GM21576 (cell line): ENCODE data around the gene CLEC11A.
"Not testable (repeated sequence)": the region's sequence is repeated elsewhere in the genome, so short reads cannot be mapped to it uniquely, and the experiment has no call there.

Experiments
- ATAC-seq: cut with Tn5 transposase; IDR thresholded peaks from one replicate; pipeline ENCODE4 v1.9.1; 2021; ENCODE audit warnings: mild to moderate bottlenecking, moderate library complexity; ENCODE audit not compliant: unreplicated experiment

The CLEC11A gene

GRCh38 chr19:50721441-50722137 lies 1.6 kb upstream of the CLEC11A start:
- no peak for ATAC-seq

- no peak for ATAC-seq
Measured at GRCh38 chr19:50722201-50723013, 757 bp upstream of the CLEC11A start.

- ATAC-seq: no peak
Measured at GRCh38 chr19:50723735-50724521, 764 bp downstream of the CLEC11A start.

- peak; percentile 73 for ATAC-seq
Measured at GRCh38 chr19:50724522-50725217, 1.5 kb downstream of the CLEC11A start.

- no peak for ATAC-seq
Measured at GRCh38 chr19:50725218-50725910, 2.2 kb downstream of the CLEC11A start.

GRCh38 chr19:50725911-50726230 lies 2.7 kb downstream of the CLEC11A start:
- ATAC-seq: no peak

GRCh38 chr19:50728084-50728737 lies 5.0 kb downstream of the CLEC11A start:
- no peak for ATAC-seq

GRCh38 chr19:50729894-50730293 lies 6.7 kb downstream of the CLEC11A start:
- ATAC-seq: no peak

- ATAC-seq: no peak
Measured at GRCh38 chr19:50735869-50736268, 12.7 kb downstream of the CLEC11A start.

GRCh38 chr19:50736338-50736737 lies 13.2 kb downstream of the CLEC11A start:
- no peak for ATAC-seq

GRCh38 chr19:50739132-50739913 lies 16.2 kb downstream of the CLEC11A start:
- ATAC-seq: no peak

GRCh38 chr19:50739914-50740426 lies 16.8 kb downstream of the CLEC11A start:
- ATAC-seq: no peak

- no peak for ATAC-seq
Measured at GRCh38 chr19:50741179-50741933, 18.2 kb downstream of the CLEC11A start.

GRCh38 chr19:50743537-50743936 lies 20.4 kb downstream of the CLEC11A start:
- ATAC-seq: no peak

GRCh38 chr19:50745221-50745620 lies 22.1 kb downstream of the CLEC11A start:
- no peak for ATAC-seq

- not testable (repeated sequence) for ATAC-seq
Measured at GRCh38 chr19:50747141-50747540, 24.0 kb downstream of the CLEC11A start.

GRCh38 chr19:50749490-50749889 lies 26.3 kb downstream of the CLEC11A start:
- ATAC-seq: no peak

- ATAC-seq: no peak
Measured at GRCh38 chr19:50750010-50750409, 26.8 kb downstream of the CLEC11A start.
